ENCODE measurements around the gene DELE1.

The DELE1 gene

DNA sequence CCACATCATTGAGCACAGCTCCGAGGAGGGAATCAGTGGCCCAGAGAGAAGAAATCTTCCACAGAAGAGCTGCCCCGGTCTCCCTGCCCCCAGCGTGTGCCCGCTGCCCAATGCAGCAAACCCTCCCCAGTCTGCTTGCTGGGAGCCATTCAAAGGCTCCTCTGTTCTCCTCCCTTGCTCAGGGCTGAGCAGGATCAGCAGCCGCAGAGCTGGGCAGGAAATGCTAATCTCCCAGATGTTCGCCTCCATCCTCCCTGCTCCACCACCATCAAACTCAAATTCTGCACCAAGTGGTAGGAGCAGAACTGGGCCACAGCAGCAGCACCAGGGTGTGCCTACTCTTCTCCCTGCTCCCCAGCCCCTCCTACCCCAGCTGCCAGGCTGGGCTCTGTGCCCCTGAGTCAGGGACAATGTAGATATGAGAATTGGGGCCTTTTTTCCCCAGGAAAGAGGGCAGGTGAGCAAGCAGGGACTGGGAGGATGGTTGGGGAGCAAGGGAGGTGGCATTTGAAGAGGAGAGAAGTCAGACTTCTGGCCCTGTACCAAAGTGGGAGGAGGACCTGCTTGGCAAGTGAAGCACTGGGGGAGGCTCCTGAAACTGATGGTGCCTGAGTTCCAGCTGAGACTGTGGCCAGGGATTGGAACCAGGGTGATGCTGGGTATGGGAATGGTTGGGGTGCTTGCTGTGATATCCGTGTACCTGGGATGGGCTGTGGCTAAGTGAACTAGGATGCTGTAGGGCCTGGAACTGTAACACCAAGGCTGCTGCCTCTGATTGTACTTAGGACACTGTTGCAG lies 43.5 kb upstream of the DELE1 start:
- no peak for TF ChIP-seq CTCF (IDR thresholded peaks at IDR 0.05; ENCODE audit: control extremely low read depth, extremely low read depth, low read depth, missing control alignments)
- DNase-seq (ENCODE audit: extremely low spot score), result no peak
- POLR2A ChIA-PET, result interaction anchor here (1.5 kb wide), 1 partner anchor 188 kb away, joined by 3 read pairs; no protein-coding TSS in a partner anchor
- CTCF ChIA-PET, result interaction anchor here (0.6 to 8.4 kb wide), 45 partner anchors 8 to 958 kb away, joined by 3 to 158 read pairs (median 5); partner anchors contain the start of genes DELE1 and RNF14

GRCh38 chr5:141880961-141881801 lies 42.5 kb upstream of the DELE1 start:
- CTCF ChIA-PET, result interaction anchor here (0.7 to 8.4 kb wide), 22 partner anchors 10 to 216 kb away, joined by 3 to 158 read pairs (median 5); partner anchors contain the start of genes DELE1, PCDH12 and RNF14
- POLR2A ChIA-PET, result interaction anchor here (1.1 kb wide), 1 partner anchor 43 kb away, joined by 3 read pairs; the partner anchor contains the start of gene DELE1
- no peak for DNase-seq (ENCODE audit: extremely low spot score)
- TF ChIP-seq CTCF (IDR thresholded peaks at IDR 0.05; ENCODE audit: control extremely low read depth, extremely low read depth, low read depth, missing control alignments), result no peak

DNA sequence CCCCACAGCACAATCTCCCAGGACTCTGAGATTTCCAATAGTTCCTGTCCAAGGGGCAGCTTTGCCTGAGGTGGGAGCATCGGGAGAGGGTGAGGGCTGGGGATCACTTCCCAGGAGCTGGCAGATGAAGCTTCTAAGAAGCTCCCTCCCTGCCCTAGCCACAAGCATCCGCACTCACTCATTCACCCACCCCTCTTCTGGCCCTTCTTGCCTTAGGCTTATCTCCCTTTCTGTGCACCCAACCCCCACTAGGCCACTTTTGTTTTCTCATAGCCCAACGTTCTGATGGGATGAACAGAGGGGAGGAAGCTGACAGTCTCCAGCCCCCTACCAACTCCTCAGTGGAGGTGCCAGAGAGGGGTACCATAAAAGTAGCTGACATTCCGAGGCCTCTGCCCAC lies 41.8 kb upstream of the DELE1 start:
- TF ChIP-seq CTCF (IDR thresholded peaks at IDR 0.05; ENCODE audit: control extremely low read depth, extremely low read depth, low read depth, missing control alignments), result no peak
- ChIA-PET CTCF (interaction anchor here (0.7 to 8.4 kb wide), 13 partner anchors 23 to 188 kb away, joined by 3 to 158 read pairs (median 4); partner anchors contain the start of genes DELE1, PCDH12 and RNF14), POLR2A (no interaction called here)
- DNase-seq (ENCODE audit: extremely low spot score), result no peak

DNA sequence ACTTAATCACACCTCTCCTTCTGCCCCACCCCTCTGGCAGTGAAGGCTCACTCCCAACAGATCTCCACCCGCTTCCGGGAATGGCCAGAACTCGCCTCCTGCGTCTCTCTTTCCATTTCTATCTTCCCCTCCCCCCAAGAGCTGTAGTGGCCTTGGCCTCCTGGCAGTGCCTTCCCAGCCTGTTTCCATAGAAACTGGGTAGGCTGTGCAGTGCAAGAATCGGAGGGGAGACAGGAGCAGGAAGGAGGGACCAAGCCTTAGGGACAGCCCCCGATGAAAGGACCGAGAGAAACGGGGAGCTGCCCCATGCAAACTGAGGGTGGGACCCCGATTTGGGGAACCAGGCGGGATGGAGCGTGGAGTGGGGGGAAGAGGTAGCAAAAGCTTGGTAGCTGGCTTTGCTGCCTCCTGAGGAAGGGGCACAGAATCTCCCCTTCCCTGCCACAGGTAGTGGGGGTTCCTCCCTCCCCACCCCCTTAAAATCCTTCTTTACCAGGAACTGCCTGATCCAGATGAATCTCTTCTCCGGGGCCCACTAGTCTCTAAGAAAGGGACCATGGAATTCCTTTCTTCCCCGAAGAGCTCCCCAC lies 41.0 kb upstream of the DELE1 start:
- no peak for DNase-seq (ENCODE audit: extremely low spot score)

GRCh38 chr5:141883184-141883891 lies 40.3 kb upstream of the DELE1 start:
- no peak for TF ChIP-seq CTCF (IDR thresholded peaks at IDR 0.05; ENCODE audit: control extremely low read depth, extremely low read depth, low read depth, missing control alignments)
- ChIA-PET POLR2A (no interaction called here), CTCF (interaction anchor here (0.6 to 8.4 kb wide), 10 partner anchors 15 to 189 kb away, joined by 3 to 158 read pairs (median 4); partner anchors contain the start of gene RNF14)
- no peak for DNase-seq (ENCODE audit: extremely low spot score)

More for the DNA sequence above, 41.0 kb upstream of the DELE1 start:
- POLR2A ChIA-PET, result no interaction called here
- no peak for TF ChIP-seq CTCF (IDR thresholded peaks at IDR 0.05; ENCODE audit: control extremely low read depth, extremely low read depth, low read depth, missing control alignments)
- CTCF ChIA-PET, result interaction anchor here (0.6 to 8.4 kb wide), 9 partner anchors 24 to 189 kb away, joined by 3 to 158 read pairs (median 4); partner anchors contain the start of gene RNF14
